Loucy (cell line): ENCODE measurements around the gene RTL9.

Experiments
- H2AFZ ChIP-seq: fragments of 200-600 bp; sonication (generic); 2 replicates; pipeline ENCODE4 v1.6.0; 2016; ENCODE audit warnings: antibody characterized with exemption, mild to moderate bottlenecking, low read length, moderate library complexity
- H3F3A ChIP-seq: fragments of 200-600 bp; 2 replicates; pipeline ENCODE4 v1.6.0; 2016; ENCODE audit warnings: antibody characterized with exemption, low read depth, mild to moderate bottlenecking
- H3K27me3 ChIP-seq: fragments of 200-600 bp; sonication (generic); 2 replicates; pipeline ENCODE4 v1.6.1; 2014; ENCODE audit warnings: low read length, mild to moderate bottlenecking; ENCODE audit not compliant: insufficient read depth, poor library complexity, severe bottlenecking
- H3K36me3 ChIP-seq: fragments of 200-600 bp; sonication (generic); 2 replicates; pipeline ENCODE4 v1.6.1; 2016; ENCODE audit warnings: low read length; ENCODE audit not compliant: insufficient read depth
- H3K4me1 ChIP-seq: fragments of 200-600 bp; sonication (generic); 2 replicates; pipeline ENCODE4 v1.5.1; 2014; ENCODE audit warnings: low read length, mild to moderate bottlenecking; ENCODE audit not compliant: insufficient read depth, poor library complexity, severe bottlenecking
- H3K4me2 ChIP-seq: fragments of 200-600 bp; sonication (generic); 2 replicates; pipeline ENCODE4 v1.6.0; 2014; ENCODE audit warnings: antibody characterized with exemption, low read length, low read depth, mild to moderate bottlenecking; ENCODE audit not compliant: poor library complexity, severe bottlenecking
- H3K4me3 ChIP-seq: fragments of 200-600 bp; sonication (generic); 2 replicates; pipeline ENCODE4 v1.5.1; 2014; ENCODE audit warnings: low read length, mild to moderate bottlenecking, mixed read lengths; ENCODE audit not compliant: poor library complexity, severe bottlenecking
- H3K79me2 ChIP-seq: fragments of 200-600 bp; sonication (generic); 2 replicates; pipeline ENCODE4 v1.6.1; 2014; ENCODE audit warnings: low read length; ENCODE audit not compliant: insufficient read depth
- H3K9ac ChIP-seq: fragments of 200-600 bp; sonication (generic); 2 replicates; pipeline ENCODE4 v1.6.0; 2014; ENCODE audit warnings: mild to moderate bottlenecking, low read depth, low read length, moderate library complexity; ENCODE audit not compliant: poor library complexity, severe bottlenecking
- H3K9me2 ChIP-seq: fragments of 200-600 bp; sonication (generic); replicated peaks from 2 replicates; pipeline ENCODE4 v1.6.1; 2016; ENCODE audit warnings: low read depth, low read length, mixed read lengths
- H3K9me3 ChIP-seq: fragments of 200-600 bp; sonication (generic); 2 replicates; pipeline ENCODE4 v1.6.1; 2014; ENCODE audit warnings: mild to moderate bottlenecking, antibody characterized with exemption, low read length, low read depth; ENCODE audit not compliant: insufficient read depth
- H4K20me1 ChIP-seq: fragments of 200-600 bp; sonication (generic); 2 replicates; pipeline ENCODE4 v1.6.0; 2014; ENCODE audit warnings: antibody characterized with exemption, low read length, mild to moderate bottlenecking; ENCODE audit not compliant: insufficient read depth, poor library complexity, severe bottlenecking
- CTCF ChIP-seq: fragments of 200-600 bp; sonication (generic); conservative IDR thresholded peaks from 2 replicates; pipeline ENCODE4 v1.5.1; 2014; ENCODE audit warnings: mild to moderate bottlenecking, antibody characterized with exemption, low read length
- EZH2phosphoT487 ChIP-seq: fragments of 200-600 bp; IDR thresholded peaks from 2 replicates; pipeline ENCODE4 v1.6.1; 2018; ENCODE audit warnings: antibody characterized with exemption, mild to moderate bottlenecking, moderate library complexity, borderline replicate concordance

RTL9 gene

DNA sequence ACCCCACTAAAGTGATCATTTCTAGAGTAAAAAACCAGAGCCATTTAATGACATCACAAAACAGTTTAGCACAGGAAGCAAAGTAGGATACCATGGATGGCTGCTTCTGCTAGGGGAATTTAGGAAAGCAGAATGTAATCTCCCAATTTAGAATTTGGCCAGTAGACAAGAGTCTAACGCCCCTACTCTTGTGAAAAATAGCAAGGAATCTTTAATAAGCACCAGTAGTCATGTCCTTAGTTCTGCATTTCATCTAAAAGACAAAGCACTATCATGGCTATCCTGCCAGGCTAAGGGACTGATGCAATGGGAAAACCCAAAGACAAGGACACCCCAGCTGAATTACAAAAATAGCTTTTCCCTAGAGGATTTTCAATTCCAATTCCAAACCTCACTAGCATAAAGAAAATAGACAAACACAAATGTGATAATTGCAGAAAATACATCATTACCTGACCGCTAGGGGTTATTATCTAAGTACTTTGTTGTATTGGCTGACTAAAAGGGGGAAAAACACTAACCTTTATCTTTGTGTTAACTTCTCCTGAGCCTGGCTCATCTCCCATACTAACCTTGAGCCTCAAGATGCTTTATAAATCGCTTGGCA, 38.2 kb upstream of the RTL9 start:
- no peak for TF ChIP-seq CTCF
- no peak for TF ChIP-seq EZH2phosphoT487
- no peaks in the 10 kb centered on the region for H3F3A ChIP-seq
- H3K4me1 ChIP-seq, result peaks cover 25% of the 10 kb centered on the region
- H3K9me2 ChIP-seq, result no peaks in the 10 kb centered on the region
- H3K9ac ChIP-seq, result no peak overlapping the region
- peak overlapping the region; percentile 50; the same call in 1 of the 2 replicates for H2AFZ ChIP-seq
- no peaks in the 10 kb centered on the region for H3K36me3 ChIP-seq
- H3K9me3 ChIP-seq, result no peaks in the 10 kb centered on the region
- H3K4me2 ChIP-seq, result no peak overlapping the region
- peaks cover 15% of the 10 kb centered on the region for H4K20me1 ChIP-seq
- no peaks in the 10 kb centered on the region for H3K27me3 ChIP-seq
- no peak overlapping the region for H3K4me3 ChIP-seq
- H3K79me2 ChIP-seq, result peaks cover 23% of the 10 kb centered on the region

DNA sequence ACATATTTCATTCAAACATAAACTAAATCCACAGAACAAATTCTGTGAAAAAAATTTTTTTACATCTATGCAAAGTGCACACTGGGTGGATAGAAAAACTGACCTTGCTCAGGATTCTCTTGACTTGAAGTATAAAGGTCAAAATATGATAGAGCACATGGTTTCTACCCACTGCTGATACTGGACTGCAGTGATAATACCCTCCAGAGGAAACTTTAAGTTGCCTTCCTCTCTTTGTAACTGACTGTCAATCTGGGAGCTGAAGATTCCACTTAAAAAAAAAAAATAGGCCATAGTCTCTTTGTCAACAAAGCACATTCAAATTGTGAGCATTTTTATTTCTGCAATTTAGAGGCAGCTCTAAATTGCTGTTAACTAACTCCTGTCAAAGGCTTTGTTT, 37.6 kb upstream of the RTL9 start:
- Histone ChIP-seq H3K4me1 (peaks cover 20% of the 10 kb centered on the region), H3K9ac (no peak overlapping the region), H4K20me1 (peaks cover 9% of the 10 kb centered on the region), H3K9me3 (no peaks in the 10 kb centered on the region), H3K4me2 (no peak overlapping the region), H3K9me2 (no peaks in the 10 kb centered on the region), H2AFZ (peak overlapping the region; percentile 50; the same call in 1 of the 2 replicates), H3K27me3 (no peaks in the 10 kb centered on the region), H3K4me3 (no peak overlapping the region), H3F3A (no peaks in the 10 kb centered on the region), H3K79me2 (peaks cover 17% of the 10 kb centered on the region), H3K36me3 (no peaks in the 10 kb centered on the region)
- no peak for TF ChIP-seq EZH2phosphoT487
- TF ChIP-seq CTCF, result no peak

- Histone ChIP-seq H3K9me2 (no peaks in the 10 kb centered on the region), H4K20me1 (peaks cover 3% of the 10 kb centered on the region), H3K4me1 (peaks cover 19% of the 10 kb centered on the region), H3K4me3 (no peak overlapping the region), H3K4me2 (no peak overlapping the region), H3K9ac (no peak overlapping the region), H3K9me3 (no peaks in the 10 kb centered on the region), H3F3A (no peaks in the 10 kb centered on the region), H2AFZ (no peak overlapping the region), H3K79me2 (peaks cover 11% of the 10 kb centered on the region), H3K27me3 (no peaks in the 10 kb centered on the region), H3K36me3 (no peaks in the 10 kb centered on the region)
- TF ChIP-seq EZH2phosphoT487 (no peak), CTCF (no peak)
These were observed 37.0 kb upstream of the RTL9 start for GRCh38 chrX:110321670-110322069.
